Uterine smooth muscle cell (primary cell): Measurements from ENCODE around the gene WNK1. TPM values are rescaled to one million over a fixed set of nuclear protein-coding genes. Genes with fewer than 3 reads are reported as not detected.

Experiments used
- total RNA-seq: library from RNA; depleted of rRNA; stranded (reverse); fragments of >200 nt; gene quantifications from 2 replicates; pipeline ENCODE4 v1.2.3, GENCODE V29; 2014

Gene WNK1
- 63.0 and 79.2 TPM in 2 replicates for total RNA-seq

GRCh38 chr12:751999-752694 lies at the start of gene WNK1:
Gene WNK1, plus strand, starts transcription at chr12:752579. Its CDS starts 987 bp downstream, at chr12:753566.

GRCh38 chr12:949453-950191 lies 197.2 kb downstream of the WNK1 start, which contains the start of gene RAD52:
Gene RAD52, minus strand, starts transcription at chr12:949694. Its CDS starts 16,636 bp downstream, at chr12:933058.

Other genes starting within 250 kb of the WNK1 start
- gene NINJ2, start 89.1 kb upstream of the WNK1 start, total RNA-seq: 0.77 TPM in 1 of 2 replicates, not detected in the other
- gene RAD52, start 197.1 kb downstream of the WNK1 start, total RNA-seq: 18.4 and 19.1 TPM in 2 replicates
- 50.6 and 52.6 TPM in 2 replicates for gene ERC1, start 238.6 kb downstream of the WNK1 start, total RNA-seq